PC-9 (cell line): ENCODE results near the gene CXCR5. TPM values are rescaled to one million over a fixed set of nuclear protein-coding genes. Genes with fewer than 3 reads are reported as not detected.

Experiments used
- BruUV-seq: library from RNA; stranded (reverse); fragments of 400-500 nt; replicated peaks from 2 replicates; lab custom pipeline; 2021; lab: Mats Ljungman, UMichigan
- CTCF ChIA-PET: fragments of 300-600 bp; sonication (Branson Sonifier 250); formaldehyde crosslinking; loops from one replicate; lab custom pipeline; 2022; ENCODE audit warnings: antibody characterized with exemption; lab: Charles Lee
- POLR2A ChIA-PET: fragments of 300-600 bp; sonication (Branson Sonifier 250); formaldehyde crosslinking; loops from one replicate; lab custom pipeline; 2022; ENCODE audit warnings: antibody characterized with exemption; ENCODE audit not compliant: unreplicated experiment; lab: Charles Lee
- DNase-seq, 2 experiments: peaks; one replicate each; pipeline versions ENCODE4 v3.0.0 to v3.0.0-alpha.2; 2015 to 2022; ENCODE audit warnings: mixed read lengths in 1 of 2
- H2AFZ ChIP-seq: fragments of 200-600 bp; sonication (generic); 2 replicates; pipeline ENCODE4 v1.8.1; 2017; ENCODE audit warnings: antibody characterized with exemption
- H3F3A ChIP-seq: fragments of 200-600 bp; sonication (generic); 2 replicates; pipeline ENCODE4 v1.8.1; 2017; ENCODE audit warnings: antibody characterized with exemption, mild to moderate bottlenecking, low read depth; ENCODE audit not compliant: insufficient read depth
- H3K27ac ChIP-seq: fragments of 200-600 bp; sonication (generic); 2 replicates; pipeline ENCODE4 v1.6.1; 2016; ENCODE audit warnings: mixed run types
- H3K27me3 ChIP-seq: fragments of 200-600 bp; sonication (generic); 2 replicates; pipeline ENCODE4 v1.6.1; 2016; ENCODE audit warnings: low read depth, mixed run types; ENCODE audit not compliant: insufficient read depth
- H3K36me3 ChIP-seq: fragments of 200-600 bp; sonication (generic); 2 replicates; pipeline ENCODE4 v1.6.1; 2016; ENCODE audit warnings: low read depth, mixed run types
- H3K4me1 ChIP-seq: fragments of 200-600 bp; sonication (generic); replicated peaks from 2 replicates; pipeline ENCODE4 v1.6.1; 2016; ENCODE audit warnings: mixed run types; ENCODE audit not compliant: insufficient read depth
- H3K4me2 ChIP-seq: fragments of 200-600 bp; sonication (generic); 2 replicates; pipeline ENCODE4 v1.6.1; 2017; ENCODE audit warnings: mixed run types
- H3K4me3 ChIP-seq: fragments of 200-600 bp; sonication (generic); 2 replicates; pipeline ENCODE4 v1.6.1; 2016; ENCODE audit warnings: mixed run types
- H3K79me2 ChIP-seq: fragments of 200-600 bp; sonication (generic); 2 replicates; pipeline ENCODE4 v1.6.1; 2017; ENCODE audit warnings: low read depth, mixed run types
- H3K9me2 ChIP-seq: fragments of 200-600 bp; sonication (generic); 2 replicates; pipeline ENCODE4 v1.8.1; 2017; ENCODE audit warnings: mild to moderate bottlenecking; ENCODE audit not compliant: insufficient read depth
- H3K9me3 ChIP-seq: fragments of 200-600 bp; sonication (generic); 2 replicates; pipeline ENCODE4 v1.8.1; 2016; ENCODE audit warnings: low read depth; ENCODE audit not compliant: insufficient read depth
- H4K20me1 ChIP-seq: fragments of 200-600 bp; sonication (generic); 2 replicates; pipeline ENCODE4 v1.8.1; 2017; ENCODE audit not compliant: insufficient read depth
- EZH2 ChIP-seq: fragments of 200-600 bp; sonication (generic); IDR thresholded peaks from 2 replicates; pipeline ENCODE4 v1.8.0; 2017; ENCODE audit warnings: antibody characterized with exemption, low read depth
- intact Hi-C: fragments of 100-400 bp; cut with micrococcal nuclease; formaldehyde crosslinking; loops from one replicate; pipeline ENCODE4 v1.10.0; 2022; ENCODE audit not compliant: unreplicated experiment
- total RNA-seq: library from RNA; stranded (reverse); gene quantifications from 2 replicates; pipeline ENCODE4 v1.2.3, GENCODE V29; 2021
- TF ChIP-seq, protein P1 (sequence below): fragments of 200-600 bp; sonication (generic); conservative IDR thresholded peaks from 2 replicates; pipeline ENCODE4 v1.6.1; 2017; ENCODE audit warnings: mixed run types, antibody characterized with exemption, mild to moderate bottlenecking, moderate library complexity

Gene CXCR5
- total RNA-seq, 1 experiment from 2014 or later, result not detected

DNA sequence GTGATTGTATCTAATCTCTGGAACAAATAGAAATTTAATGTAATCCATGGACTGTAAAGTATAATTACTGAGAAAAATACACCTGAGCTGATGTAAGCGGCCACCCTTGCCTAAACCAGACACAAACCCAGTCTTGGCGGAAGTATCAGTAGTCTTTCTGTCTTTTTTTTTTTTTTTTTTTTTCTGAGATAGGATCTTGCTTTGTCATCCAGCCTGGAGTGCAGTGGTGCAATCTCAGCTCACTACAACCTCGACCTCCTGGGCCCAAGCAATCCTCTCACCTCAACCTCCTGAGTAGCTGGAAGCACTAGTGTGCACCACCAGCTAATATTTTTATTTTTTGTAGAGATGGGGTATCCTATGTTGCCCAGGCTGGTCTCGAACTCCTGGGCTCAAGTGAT is 5.5 kb upstream of the CXCR5 start:
- H3K4me1 ChIP-seq, result peaks cover 14% of the 10 kb centered on the region; the same call in 1 of the 2 replicates
- H3K9me2 ChIP-seq, result no peaks in the 10 kb centered on the region
- TF ChIP-seq EZH2, result no peak
- TF ChIP-seq, protein P1, sequence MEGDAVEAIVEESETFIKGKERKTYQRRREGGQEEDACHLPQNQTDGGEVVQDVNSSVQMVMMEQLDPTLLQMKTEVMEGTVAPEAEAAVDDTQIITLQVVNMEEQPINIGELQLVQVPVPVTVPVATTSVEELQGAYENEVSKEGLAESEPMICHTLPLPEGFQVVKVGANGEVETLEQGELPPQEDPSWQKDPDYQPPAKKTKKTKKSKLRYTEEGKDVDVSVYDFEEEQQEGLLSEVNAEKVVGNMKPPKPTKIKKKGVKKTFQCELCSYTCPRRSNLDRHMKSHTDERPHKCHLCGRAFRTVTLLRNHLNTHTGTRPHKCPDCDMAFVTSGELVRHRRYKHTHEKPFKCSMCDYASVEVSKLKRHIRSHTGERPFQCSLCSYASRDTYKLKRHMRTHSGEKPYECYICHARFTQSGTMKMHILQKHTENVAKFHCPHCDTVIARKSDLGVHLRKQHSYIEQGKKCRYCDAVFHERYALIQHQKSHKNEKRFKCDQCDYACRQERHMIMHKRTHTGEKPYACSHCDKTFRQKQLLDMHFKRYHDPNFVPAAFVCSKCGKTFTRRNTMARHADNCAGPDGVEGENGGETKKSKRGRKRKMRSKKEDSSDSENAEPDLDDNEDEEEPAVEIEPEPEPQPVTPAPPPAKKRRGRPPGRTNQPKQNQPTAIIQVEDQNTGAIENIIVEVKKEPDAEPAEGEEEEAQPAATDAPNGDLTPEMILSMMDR, result no peak
- no peaks in the 10 kb centered on the region for H4K20me1 ChIP-seq
- POLR2A ChIA-PET, result interaction anchor here (0.6 kb wide), 1 partner anchor 10 kb away, joined by 35 read pairs; no protein-coding TSS in a partner anchor
- no peaks in the 10 kb centered on the region for H3K27me3 ChIP-seq
- CTCF ChIA-PET, result interaction anchor here (0.6 to 0.9 kb wide), 3 partner anchors 18 to 472 kb away, joined by 3 to 9 read pairs (median 6); no protein-coding TSS in a partner anchor
- intact Hi-C loops, result no loop called here
- H3K4me3 ChIP-seq, result no peak overlapping the region
- H3K4me2 ChIP-seq, result peak overlapping the region; percentile 26; the same call in 1 of the 2 replicates
- DNase-seq, result peak in 1 of 2 experiments; percentile 65
- no peaks in the 10 kb centered on the region for H3K36me3 ChIP-seq
- BruUV-seq, result no TSS peak
- H2AFZ ChIP-seq, result no peak overlapping the region
- no peaks in the 10 kb centered on the region for H3K9me3 ChIP-seq
- peak overlapping the region; percentile 57 for H3K27ac ChIP-seq
- H3K79me2 ChIP-seq, result no peaks in the 10 kb centered on the region
- H3F3A ChIP-seq, result peaks cover 9% of the 10 kb centered on the region; the same call in 1 of the 2 replicates

DNA sequence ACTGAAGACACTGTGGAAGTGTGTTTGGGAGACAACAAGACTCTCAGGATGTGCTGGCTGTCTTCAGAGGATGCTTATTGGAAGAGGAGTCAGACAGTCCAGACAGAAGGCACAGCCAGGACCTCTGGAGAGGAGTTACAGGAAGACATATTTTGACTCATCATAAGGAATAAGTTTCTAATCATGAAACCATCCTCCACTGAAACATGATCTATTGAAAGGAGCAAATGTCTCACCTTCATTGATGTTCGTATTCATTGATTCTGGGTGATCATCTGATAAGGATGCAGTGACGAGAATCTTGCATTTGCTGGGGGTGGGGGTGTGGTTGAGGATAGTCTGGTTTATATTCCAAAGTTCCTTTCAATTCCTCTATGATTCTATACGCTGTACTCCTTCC is 2.5 kb upstream of the CXCR5 start:
- DNase-seq, result no peak
- no peaks in the 10 kb centered on the region for H3K9me2 ChIP-seq
- no peak overlapping the region for H3K4me2 ChIP-seq
- no peaks in the 10 kb centered on the region for H3K36me3 ChIP-seq
- no peak overlapping the region for H3K27ac ChIP-seq
- no peaks in the 10 kb centered on the region for H3K27me3 ChIP-seq
- H3K9me3 ChIP-seq, result no peaks in the 10 kb centered on the region
- peaks cover 14% of the 10 kb centered on the region; the same call in 1 of the 2 replicates for H3K4me1 ChIP-seq
- CTCF ChIA-PET, result interaction anchor here (0.6 kb wide), 1 partner anchor 57 kb away, joined by 4 read pairs; no protein-coding TSS in a partner anchor
- intact Hi-C loops, result no loop called here
- peaks cover 8% of the 10 kb centered on the region; the same call in 1 of the 2 replicates for H3F3A ChIP-seq
- no peaks in the 10 kb centered on the region for H3K79me2 ChIP-seq
- no peaks in the 10 kb centered on the region for H4K20me1 ChIP-seq
- POLR2A ChIA-PET, result no interaction called here
- no peak for TF ChIP-seq EZH2
- TF ChIP-seq, protein P1, result no peak
- H3K4me3 ChIP-seq, result no peak overlapping the region
- no TSS peak for BruUV-seq
- no peak overlapping the region for H2AFZ ChIP-seq

DNA sequence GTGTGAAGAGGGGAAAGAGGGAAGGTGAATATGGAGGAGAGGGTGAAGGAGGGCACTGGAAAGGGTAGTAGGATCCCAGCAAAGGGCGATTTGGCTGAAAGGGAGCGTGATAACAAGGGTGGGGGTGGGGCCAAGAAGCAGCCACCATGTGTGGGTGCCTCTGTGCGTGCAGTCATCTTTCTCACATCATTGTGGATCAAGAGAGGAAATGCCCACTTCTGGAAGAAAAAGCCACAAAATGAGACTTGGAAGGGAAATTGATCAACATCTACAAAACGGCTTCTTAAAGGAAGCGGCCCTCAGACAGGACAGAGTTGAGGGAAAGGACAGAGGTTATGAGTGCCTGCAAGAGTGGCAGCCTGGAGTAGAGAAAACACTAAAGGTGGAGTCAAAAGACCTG is 1.2 kb upstream of the CXCR5 start:
- Histone ChIP-seq H3K4me3 (no peak overlapping the region), H3K27ac (no peak overlapping the region), H3K9me2 (no peaks in the 10 kb centered on the region), H3K4me2 (no peak overlapping the region), H3K4me1 (peaks cover 18% of the 10 kb centered on the region), H3F3A (peaks cover 8% of the 10 kb centered on the region; the same call in 1 of the 2 replicates), H3K27me3 (no peaks in the 10 kb centered on the region), H3K79me2 (no peaks in the 10 kb centered on the region), H4K20me1 (no peaks in the 10 kb centered on the region), H3K9me3 (no peaks in the 10 kb centered on the region), H2AFZ (no peak overlapping the region), H3K36me3 (no peaks in the 10 kb centered on the region)
- DNase-seq, result no peak
- BruUV-seq, result no TSS peak
- intact Hi-C loops, result no loop called here
- POLR2A ChIA-PET, result no interaction called here
- TF ChIP-seq, protein P1, result no peak
- TF ChIP-seq EZH2, result no peak
- CTCF ChIA-PET, result no interaction called here
